Activated CD8-positive, alpha-beta T cell treated with anti-CD3 and anti-CD28 coated beads for 36 hours (primary cell): ENCODE results near the gene PKLR. TPM values are rescaled to one million over a fixed set of nuclear protein-coding genes. Genes with fewer than 3 reads are reported as not detected.
A peak's percentile ranks its signal among the peaks of the same experiment; 100 is the strongest.

Experiments
- ATAC-seq: fragments of 200-7000 bp; cut with Tn5 transposase; one replicate; pipeline ENCODE4 v1.10.0; 2021; ENCODE audit warnings: mild to moderate bottlenecking, moderate library complexity
- CTCF ChIA-PET: fragments of 350-600 bp; sonication (Branson Sonifier 250); formaldehyde crosslinking; loops from one replicate; lab custom pipeline; 2021; ENCODE audit warnings: antibody characterized with exemption; lab: Charles Lee
- POLR2A ChIA-PET: fragments of 350-600 bp; sonication (Branson Sonifier 250); formaldehyde crosslinking; loops from one replicate; lab custom pipeline; 2021; ENCODE audit warnings: antibody characterized with exemption; lab: Charles Lee
- DNase-seq: peaks from one replicate; pipeline ENCODE4 v3.0.0-alpha.2; 2020
- H3K27ac Mint-ChIP-seq: one replicate; pipeline ENCODE4 v1.8.0; 2021; ENCODE audit warnings: mild to moderate bottlenecking, mixed read lengths
- H3K27me3 Mint-ChIP-seq: one replicate; pipeline ENCODE4 v1.8.0; 2021; ENCODE audit warnings: mixed read lengths
- H3K36me3 Mint-ChIP-seq: one replicate; pipeline ENCODE4 v1.8.0; 2021; ENCODE audit warnings: low read depth, mixed read lengths
- H3K4me1 Mint-ChIP-seq: one replicate; pipeline ENCODE4 v1.8.0; 2021; ENCODE audit warnings: low read depth, mixed read lengths
- H3K4me3 Mint-ChIP-seq: one replicate; pipeline ENCODE4 v1.8.0; 2021; ENCODE audit warnings: mild to moderate bottlenecking, moderate library complexity, mixed read lengths
- H3K9me3 Mint-ChIP-seq: one replicate; pipeline ENCODE4 v1.8.0; 2021; ENCODE audit warnings: mixed read lengths
- CTCF ChIP-seq: fragments of 200-600 bp; IDR thresholded peaks from one replicate; pipeline ENCODE4 v1.8.0; 2022; ENCODE audit warnings: antibody characterized with exemption, mild to moderate bottlenecking
- intact Hi-C: fragments of 100-400 bp; cut with micrococcal nuclease; formaldehyde crosslinking; loops from one replicate; pipeline ENCODE4 v1.10.0; 2022
- total RNA-seq, 2 experiments: library from RNA; stranded (reverse); gene quantifications; one replicate each; pipeline ENCODE4 v1.2.3, GENCODE V29; 2021

PKLR gene
- total RNA-seq, 2 experiments from 2014 or later, result not detected

DNA sequence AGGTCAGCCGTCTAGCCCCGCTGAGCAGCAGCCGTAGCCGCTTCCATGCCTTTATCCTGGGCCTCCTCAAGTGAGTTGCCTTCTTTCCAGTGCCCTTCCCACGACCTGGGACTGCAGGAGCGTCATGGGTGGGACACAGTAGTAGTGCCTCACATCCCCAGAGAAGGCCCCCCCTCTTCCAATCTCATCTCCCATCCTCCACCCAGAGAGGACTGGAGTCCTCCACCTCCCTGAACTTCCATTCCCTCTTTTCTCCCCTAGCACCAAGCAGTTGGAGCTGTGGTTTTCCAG, 24.3 kb upstream of the PKLR start:
- no peak overlapping the region for H3K27ac Mint-ChIP-seq
- no peak for ATAC-seq
- H3K4me1 Mint-ChIP-seq, result peaks cover 27% of the 10 kb centered on the region
- CTCF ChIA-PET, result interaction anchor here (6.1 kb wide), 1 partner anchor 76 kb away, joined by 170 read pairs; no protein-coding TSS in a partner anchor
- H3K9me3 Mint-ChIP-seq, result no peaks in the 10 kb centered on the region
- peaks cover 10% of the 10 kb centered on the region for H3K36me3 Mint-ChIP-seq
- intact Hi-C loops, result no loop called here
- no peak for TF ChIP-seq CTCF
- no peaks in the 10 kb centered on the region for H3K27me3 Mint-ChIP-seq
- no peak for DNase-seq
- POLR2A ChIA-PET, result interaction anchor here (1.2 to 2.2 kb wide), 2 partner anchors 14 to 75 kb away, joined by 3 to 7 read pairs; no protein-coding TSS in a partner anchor
- H3K4me3 Mint-ChIP-seq, result peak overlapping the region; percentile 81

- POLR2A ChIA-PET, result interaction anchor here (0.8 to 4.8 kb wide), 7 partner anchors 14 to 131 kb away, joined by 3 to 24 read pairs (median 4); partner anchors contain the start of gene CLK2
- H3K9me3 Mint-ChIP-seq, result no peaks in the 10 kb centered on the region
- ATAC-seq, result no peak
These were observed 23.7 kb upstream of the PKLR start for GRCh38 chr1:155324717-155325602.

DNA sequence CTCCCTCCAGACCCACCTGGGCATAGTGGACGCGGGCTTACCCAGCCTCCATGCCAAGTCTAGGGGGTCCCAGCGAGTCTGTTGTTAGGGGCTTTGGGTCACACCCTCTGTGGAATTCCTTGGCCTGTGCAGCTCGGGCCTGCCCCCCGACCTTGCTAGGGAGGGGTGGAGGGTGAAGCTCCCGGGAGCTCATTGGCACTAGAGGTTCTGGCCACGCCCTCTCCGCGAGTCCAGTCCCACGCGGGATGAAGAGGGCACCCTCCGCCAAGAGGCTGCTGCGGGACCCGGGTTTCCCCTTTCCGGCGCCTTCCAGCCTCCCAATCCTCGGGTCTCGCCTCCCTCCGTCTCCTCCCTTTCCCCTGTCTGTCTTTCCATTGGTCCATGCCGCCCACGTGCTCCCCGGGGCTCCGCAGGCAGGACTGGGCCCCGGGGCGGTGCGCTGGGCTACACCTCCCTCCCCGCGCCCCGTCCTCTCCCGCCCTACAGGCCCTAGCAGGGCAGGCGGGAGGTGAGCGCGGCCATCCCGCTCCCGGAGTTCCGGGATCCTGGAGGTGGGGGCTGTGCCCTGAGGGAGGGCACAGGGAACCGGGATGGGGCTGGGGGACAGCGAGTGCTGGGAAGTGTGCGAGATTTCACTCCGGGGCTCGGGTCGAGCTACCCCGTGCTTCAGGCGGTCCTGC, 22.9 kb upstream of the PKLR start:
- H3K36me3 Mint-ChIP-seq, result peaks cover 20% of the 10 kb centered on the region
- CTCF ChIA-PET, result interaction anchor here (0.8 to 6.1 kb wide), 25 partner anchors 9 to 272 kb away, joined by 3 to 170 read pairs (median 4); partner anchors contain the start of genes CLK2, ENTREP3, FDPS and HCN3
- H3K4me1 Mint-ChIP-seq, result peaks cover 40% of the 10 kb centered on the region
- no peaks in the 10 kb centered on the region for H3K9me3 Mint-ChIP-seq
- TF ChIP-seq CTCF, result no peak
- H3K4me3 Mint-ChIP-seq, result peak overlapping the region; percentile 81
- peak overlapping the region; percentile 75 for H3K27ac Mint-ChIP-seq
- no peaks in the 10 kb centered on the region for H3K27me3 Mint-ChIP-seq
- POLR2A ChIA-PET, result interaction anchor here (0.8 to 4.8 kb wide), 8 partner anchors 15 to 130 kb away, joined by 3 to 24 read pairs (median 4); partner anchors contain the start of gene CLK2
- intact Hi-C loops, result loop anchor here (5.0 kb wide), 1 partner anchor 47 kb away; the partner anchor contains the start of gene HCN3
- DNase-seq (peak; percentile 95), ATAC-seq (peak; percentile 78)

More at GRCh38 chr1:155324717-155325602, 23.7 kb upstream of the PKLR start:
- H3K4me3 Mint-ChIP-seq, result peak overlapping the region; percentile 81
- CTCF ChIA-PET, result interaction anchor here (1.3 to 6.1 kb wide), 9 partner anchors 14 to 158 kb away, joined by 3 to 170 read pairs (median 8); partner anchors contain the start of genes CLK2, KRTCAP2, MTX1 and THBS3
- TF ChIP-seq CTCF, result no peak
- intact Hi-C loops, result loop anchor here (5.0 kb wide), 1 partner anchor 48 kb away; the partner anchor contains the start of gene HCN3
- H3K27ac Mint-ChIP-seq, result no peak overlapping the region
- H3K4me1 Mint-ChIP-seq, result peaks cover 33% of the 10 kb centered on the region
- peaks cover 12% of the 10 kb centered on the region for H3K36me3 Mint-ChIP-seq
- no peaks in the 10 kb centered on the region for H3K27me3 Mint-ChIP-seq
- DNase-seq, result peak; percentile 30

DNA sequence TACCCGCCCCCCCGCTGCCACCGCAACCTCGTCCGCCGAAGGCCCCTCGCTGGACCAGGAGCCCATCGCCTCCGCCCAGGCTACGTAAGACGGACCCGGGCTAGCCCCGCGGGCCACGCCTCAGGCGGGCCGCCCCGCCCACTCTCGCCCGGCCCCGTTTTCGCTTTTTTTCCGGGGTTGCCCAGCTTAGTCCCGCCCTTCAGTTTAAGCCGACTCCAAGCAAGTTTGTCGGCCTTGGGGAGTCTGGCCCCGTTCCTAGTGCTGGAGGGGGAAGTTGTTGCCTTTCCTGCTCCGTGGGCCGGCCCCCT, 22.4 kb upstream of the PKLR start:
- peak; percentile 85 for DNase-seq

More for the DNA sequence above, 22.4 kb upstream of the PKLR start:
- no peaks in the 10 kb centered on the region for H3K27me3 Mint-ChIP-seq
- H3K9me3 Mint-ChIP-seq, result no peaks in the 10 kb centered on the region
- H3K4me3 Mint-ChIP-seq, result peak overlapping the region; percentile 81
- TF ChIP-seq CTCF, result no peak
- peaks cover 25% of the 10 kb centered on the region for H3K36me3 Mint-ChIP-seq
- peak overlapping the region; percentile 34 for H3K27ac Mint-ChIP-seq
- peak; percentile 66 for ATAC-seq
- ChIA-PET POLR2A (interaction anchor here (0.6 to 4.8 kb wide), 6 partner anchors 16 to 130 kb away, joined by 3 to 24 read pairs (median 4); partner anchors contain the start of gene CLK2), CTCF (interaction anchor here (0.8 to 6.1 kb wide), 28 partner anchors 9 to 273 kb away, joined by 3 to 170 read pairs (median 4); partner anchors contain the start of genes CLK2, ENTREP3, FDPS and HCN3)
- intact Hi-C loops, result loop anchor here (5.0 kb wide), 1 partner anchor 46 kb away; the partner anchor contains the start of gene HCN3
- peaks cover 43% of the 10 kb centered on the region for H3K4me1 Mint-ChIP-seq
